WTC11 (cell line): Measurements from ENCODE around the gene ARHGEF38. TPM values are rescaled to one million over a fixed set of nuclear protein-coding genes. Genes with fewer than 3 reads are reported as not detected.

ENCODE experiments used
- ATAC-seq: fragments of 200-7000 bp; cut with Tn5 transposase; 2 replicates; pipeline ENCODE4 v1.10.0; 2021; ENCODE audit warnings: mild to moderate bottlenecking, moderate library complexity
- CTCF ChIA-PET: fragments of 300-600 bp; sonication (Branson Sonifier 250); formaldehyde crosslinking; loops from one replicate; lab custom pipeline; 2021; ENCODE audit warnings: antibody characterized with exemption; lab: Charles Lee
- POLR2A ChIA-PET: fragments of 350-600 bp; sonication (Branson Sonifier 250); formaldehyde crosslinking; loops from one replicate; lab custom pipeline; 2021; ENCODE audit warnings: antibody characterized with exemption; lab: Charles Lee
- DNase-seq: peaks from one replicate; pipeline ENCODE4 v3.0.0; 2021; ENCODE audit warnings: low spot score
- H3K27ac Mint-ChIP-seq: 2 replicates; pipeline ENCODE4 v1.8.0; 2021; ENCODE audit warnings: mixed read lengths
- H3K27me3 Mint-ChIP-seq: 2 replicates; pipeline ENCODE4 v1.8.0; 2021; ENCODE audit warnings: low read depth, mild to moderate bottlenecking, moderate library complexity, mixed read lengths
- H3K36me3 Mint-ChIP-seq: 2 replicates; pipeline ENCODE4 v1.8.0; 2021; ENCODE audit warnings: mixed read lengths
- H3K4me1 Mint-ChIP-seq: 2 replicates; pipeline ENCODE4 v1.8.0; 2022; ENCODE audit warnings: mixed read lengths
- H3K4me3 Mint-ChIP-seq: 2 replicates; pipeline ENCODE4 v1.8.0; 2021; ENCODE audit warnings: mild to moderate bottlenecking, moderate library complexity, mixed read lengths
- H3K9me3 Mint-ChIP-seq: 2 replicates; pipeline ENCODE4 v1.8.0; 2021; ENCODE audit warnings: mixed read lengths
- FOXJ3 ChIP-seq: sonication (generic); formaldehyde crosslinking; IDR thresholded peaks from 2 replicates; pipeline ENCODE4 v1.9.0; 2021; ENCODE audit warnings: missing genetic modification reagents, mild to moderate bottlenecking, borderline replicate concordance
- JAZF1 ChIP-seq: fragments of 250-450 bp; sonication (Bioruptor Pico); IDR thresholded peaks from 2 replicates; pipeline ENCODE4 v1.9.0; 2021; ENCODE audit warnings: moderate library complexity, mild to moderate bottlenecking, inconsistent platforms
- NFYB ChIP-seq: sonication (generic); formaldehyde crosslinking; conservative IDR thresholded peaks from 2 replicates; pipeline ENCODE4 v1.8.0; 2022; ENCODE audit warnings: low read depth, missing genetic modification reagents
- SMAD3 ChIP-seq: sonication (generic); formaldehyde crosslinking; IDR thresholded peaks from 2 replicates; pipeline ENCODE4 v1.8.0; 2022; ENCODE audit warnings: missing genetic modification reagents, mild to moderate bottlenecking, borderline replicate concordance
- TEAD4 ChIP-seq: sonication (generic); formaldehyde crosslinking; IDR thresholded peaks from 2 replicates; pipeline ENCODE4 v1.8.0; 2022; ENCODE audit warnings: mild to moderate bottlenecking, missing genetic modification reagents
- ZNF671 ChIP-seq: fragments of 250-450 bp; sonication (Bioruptor Pico); IDR thresholded peaks from 2 replicates; pipeline ENCODE4 v1.8.0; 2021; ENCODE audit warnings: mild to moderate bottlenecking
- total RNA-seq: library from RNA; stranded (reverse); gene quantifications from 3 replicates; pipeline ENCODE4 v1.2.3, GENCODE V29; 2021
- TF ChIP-seq, protein P1 (sequence below): sonication (generic); formaldehyde crosslinking; IDR thresholded peaks from 2 replicates; pipeline ENCODE4 v1.8.0; 2023; ENCODE audit warnings: missing genetic modification reagents, mild to moderate bottlenecking, borderline replicate concordance
- TF ChIP-seq, protein P2 (sequence below): sonication (generic); formaldehyde crosslinking; IDR thresholded peaks from 2 replicates; pipeline ENCODE4 v1.8.1; 2022; ENCODE audit warnings: low read depth, mild to moderate bottlenecking, moderate library complexity, missing genetic modification reagents, borderline replicate concordance
- TF ChIP-seq, protein P3 (sequence below): sonication (generic); formaldehyde crosslinking; IDR thresholded peaks from 2 replicates; pipeline ENCODE4 v1.8.0; 2022; ENCODE audit warnings: missing genetic modification reagents
- TF ChIP-seq, protein P4 (sequence below): sonication (generic); formaldehyde crosslinking; IDR thresholded peaks from 2 replicates; pipeline ENCODE4 v1.8.0; 2023; ENCODE audit warnings: mild to moderate bottlenecking, missing genetic modification reagents
- TF ChIP-seq, protein P5 (sequence below): fragments of 250-450 bp; sonication (Bioruptor Pico); conservative IDR thresholded peaks from 2 replicates; pipeline ENCODE4 v1.9.0; 2021; ENCODE audit warnings: mild to moderate bottlenecking
- TF ChIP-seq, protein P6 (sequence below): sonication (generic); formaldehyde crosslinking; IDR thresholded peaks from 2 replicates; pipeline ENCODE4 v1.8.1; 2022; ENCODE audit warnings: low read depth, missing genetic modification reagents, borderline replicate concordance

Gene ARHGEF38
- total RNA-seq, 1 experiment from 2014 or later = not detected

DNA sequence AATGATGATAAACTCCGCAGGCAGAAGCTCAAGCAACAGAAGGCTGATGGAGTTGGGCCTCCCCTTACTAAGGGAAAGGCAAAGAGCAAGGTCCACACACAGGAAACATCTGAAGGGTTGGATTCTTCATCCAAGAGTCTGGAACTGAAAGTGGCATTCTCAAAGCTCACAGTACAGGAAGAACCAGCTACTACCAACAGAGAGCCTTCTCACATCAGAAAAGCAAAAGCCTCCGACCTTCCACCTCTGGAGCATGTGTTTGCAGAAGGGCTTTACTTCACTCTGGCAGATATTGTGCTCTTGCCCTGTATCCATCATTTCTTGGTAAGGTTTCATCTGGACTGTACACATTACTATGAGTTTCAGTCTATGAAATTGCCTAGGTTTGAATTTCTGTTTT is 166.8 kb downstream of the ARHGEF38 start:
- ChIA-PET CTCF (no interaction called here), POLR2A (no interaction called here)
- Mint-ChIP-seq H3K27me3 (no peaks in the 10 kb centered on the region), H3K36me3 (peaks cover 30% of the 10 kb centered on the region), H3K9me3 (peaks cover 10% of the 10 kb centered on the region), H3K27ac (no peak overlapping the region), H3K4me1 (peaks cover 2% of the 10 kb centered on the region; the same call in 1 of the 2 replicates), H3K4me3 (no peak overlapping the region)
- DNase-seq = no peak
- TF ChIP-seq, protein P1, sequence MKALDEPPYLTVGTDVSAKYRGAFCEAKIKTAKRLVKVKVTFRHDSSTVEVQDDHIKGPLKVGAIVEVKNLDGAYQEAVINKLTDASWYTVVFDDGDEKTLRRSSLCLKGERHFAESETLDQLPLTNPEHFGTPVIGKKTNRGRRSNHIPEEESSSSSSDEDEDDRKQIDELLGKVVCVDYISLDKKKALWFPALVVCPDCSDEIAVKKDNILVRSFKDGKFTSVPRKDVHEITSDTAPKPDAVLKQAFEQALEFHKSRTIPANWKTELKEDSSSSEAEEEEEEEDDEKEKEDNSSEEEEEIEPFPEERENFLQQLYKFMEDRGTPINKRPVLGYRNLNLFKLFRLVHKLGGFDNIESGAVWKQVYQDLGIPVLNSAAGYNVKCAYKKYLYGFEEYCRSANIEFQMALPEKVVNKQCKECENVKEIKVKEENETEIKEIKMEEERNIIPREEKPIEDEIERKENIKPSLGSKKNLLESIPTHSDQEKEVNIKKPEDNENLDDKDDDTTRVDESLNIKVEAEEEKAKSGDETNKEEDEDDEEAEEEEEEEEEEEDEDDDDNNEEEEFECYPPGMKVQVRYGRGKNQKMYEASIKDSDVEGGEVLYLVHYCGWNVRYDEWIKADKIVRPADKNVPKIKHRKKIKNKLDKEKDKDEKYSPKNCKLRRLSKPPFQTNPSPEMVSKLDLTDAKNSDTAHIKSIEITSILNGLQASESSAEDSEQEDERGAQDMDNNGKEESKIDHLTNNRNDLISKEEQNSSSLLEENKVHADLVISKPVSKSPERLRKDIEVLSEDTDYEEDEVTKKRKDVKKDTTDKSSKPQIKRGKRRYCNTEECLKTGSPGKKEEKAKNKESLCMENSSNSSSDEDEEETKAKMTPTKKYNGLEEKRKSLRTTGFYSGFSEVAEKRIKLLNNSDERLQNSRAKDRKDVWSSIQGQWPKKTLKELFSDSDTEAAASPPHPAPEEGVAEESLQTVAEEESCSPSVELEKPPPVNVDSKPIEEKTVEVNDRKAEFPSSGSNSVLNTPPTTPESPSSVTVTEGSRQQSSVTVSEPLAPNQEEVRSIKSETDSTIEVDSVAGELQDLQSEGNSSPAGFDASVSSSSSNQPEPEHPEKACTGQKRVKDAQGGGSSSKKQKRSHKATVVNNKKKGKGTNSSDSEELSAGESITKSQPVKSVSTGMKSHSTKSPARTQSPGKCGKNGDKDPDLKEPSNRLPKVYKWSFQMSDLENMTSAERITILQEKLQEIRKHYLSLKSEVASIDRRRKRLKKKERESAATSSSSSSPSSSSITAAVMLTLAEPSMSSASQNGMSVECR = no peak
- no peak for TF ChIP-seq SMAD3 (CRISPR knock-in tag)
- TF ChIP-seq, protein P2, sequence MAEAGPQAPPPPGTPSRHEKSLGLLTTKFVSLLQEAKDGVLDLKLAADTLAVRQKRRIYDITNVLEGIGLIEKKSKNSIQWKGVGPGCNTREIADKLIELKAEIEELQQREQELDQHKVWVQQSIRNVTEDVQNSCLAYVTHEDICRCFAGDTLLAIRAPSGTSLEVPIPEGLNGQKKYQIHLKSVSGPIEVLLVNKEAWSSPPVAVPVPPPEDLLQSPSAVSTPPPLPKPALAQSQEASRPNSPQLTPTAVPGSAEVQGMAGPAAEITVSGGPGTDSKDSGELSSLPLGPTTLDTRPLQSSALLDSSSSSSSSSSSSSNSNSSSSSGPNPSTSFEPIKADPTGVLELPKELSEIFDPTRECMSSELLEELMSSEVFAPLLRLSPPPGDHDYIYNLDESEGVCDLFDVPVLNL (CRISPR knock-in tag) = no peak
- TF ChIP-seq, protein P3, sequence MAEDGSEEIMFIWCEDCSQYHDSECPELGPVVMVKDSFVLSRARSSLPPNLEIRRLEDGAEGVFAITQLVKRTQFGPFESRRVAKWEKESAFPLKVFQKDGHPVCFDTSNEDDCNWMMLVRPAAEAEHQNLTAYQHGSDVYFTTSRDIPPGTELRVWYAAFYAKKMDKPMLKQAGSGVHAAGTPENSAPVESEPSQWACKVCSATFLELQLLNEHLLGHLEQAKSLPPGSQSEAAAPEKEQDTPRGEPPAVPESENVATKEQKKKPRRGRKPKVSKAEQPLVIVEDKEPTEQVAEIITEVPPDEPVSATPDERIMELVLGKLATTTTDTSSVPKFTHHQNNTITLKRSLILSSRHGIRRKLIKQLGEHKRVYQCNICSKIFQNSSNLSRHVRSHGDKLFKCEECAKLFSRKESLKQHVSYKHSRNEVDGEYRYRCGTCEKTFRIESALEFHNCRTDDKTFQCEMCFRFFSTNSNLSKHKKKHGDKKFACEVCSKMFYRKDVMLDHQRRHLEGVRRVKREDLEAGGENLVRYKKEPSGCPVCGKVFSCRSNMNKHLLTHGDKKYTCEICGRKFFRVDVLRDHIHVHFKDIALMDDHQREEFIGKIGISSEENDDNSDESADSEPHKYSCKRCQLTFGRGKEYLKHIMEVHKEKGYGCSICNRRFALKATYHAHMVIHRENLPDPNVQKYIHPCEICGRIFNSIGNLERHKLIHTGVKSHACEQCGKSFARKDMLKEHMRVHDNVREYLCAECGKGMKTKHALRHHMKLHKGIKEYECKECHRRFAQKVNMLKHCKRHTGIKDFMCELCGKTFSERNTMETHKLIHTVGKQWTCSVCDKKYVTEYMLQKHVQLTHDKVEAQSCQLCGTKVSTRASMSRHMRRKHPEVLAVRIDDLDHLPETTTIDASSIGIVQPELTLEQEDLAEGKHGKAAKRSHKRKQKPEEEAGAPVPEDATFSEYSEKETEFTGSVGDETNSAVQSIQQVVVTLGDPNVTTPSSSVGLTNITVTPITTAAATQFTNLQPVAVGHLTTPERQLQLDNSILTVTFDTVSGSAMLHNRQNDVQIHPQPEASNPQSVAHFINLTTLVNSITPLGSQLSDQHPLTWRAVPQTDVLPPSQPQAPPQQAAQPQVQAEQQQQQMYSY (CRISPR knock-in tag) = no peak
- no peak for TF ChIP-seq TEAD4 (CRISPR knock-in tag)
- ATAC-seq = no peak

DNA sequence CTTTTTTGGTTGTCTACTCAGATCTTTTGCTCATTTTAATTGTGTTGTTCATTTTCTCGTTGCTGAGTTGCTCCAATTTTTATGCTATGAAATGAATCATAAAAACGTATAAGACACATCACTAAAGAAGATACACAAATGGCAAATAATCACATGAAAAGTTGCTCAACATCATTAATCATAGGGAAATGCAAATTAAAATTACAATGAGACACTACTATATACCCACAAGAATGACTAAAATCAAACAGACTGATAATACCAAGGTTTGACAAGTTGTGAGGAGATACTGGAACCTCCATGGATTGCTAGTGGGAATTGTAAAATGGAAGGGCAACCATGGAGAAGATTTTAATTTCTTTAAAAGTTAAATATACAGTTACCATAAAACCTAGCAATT is 173.2 kb downstream of the ARHGEF38 start:
- TF ChIP-seq NFYB (CRISPR knock-in tag) (no peak), JAZF1 (CRISPR knock-in tag) (no peak), TEAD4 (CRISPR knock-in tag) (no peak), ZNF671 (CRISPR knock-in tag) (no peak), FOXJ3 (CRISPR knock-in tag) (no peak)
- TF ChIP-seq, protein P4, sequence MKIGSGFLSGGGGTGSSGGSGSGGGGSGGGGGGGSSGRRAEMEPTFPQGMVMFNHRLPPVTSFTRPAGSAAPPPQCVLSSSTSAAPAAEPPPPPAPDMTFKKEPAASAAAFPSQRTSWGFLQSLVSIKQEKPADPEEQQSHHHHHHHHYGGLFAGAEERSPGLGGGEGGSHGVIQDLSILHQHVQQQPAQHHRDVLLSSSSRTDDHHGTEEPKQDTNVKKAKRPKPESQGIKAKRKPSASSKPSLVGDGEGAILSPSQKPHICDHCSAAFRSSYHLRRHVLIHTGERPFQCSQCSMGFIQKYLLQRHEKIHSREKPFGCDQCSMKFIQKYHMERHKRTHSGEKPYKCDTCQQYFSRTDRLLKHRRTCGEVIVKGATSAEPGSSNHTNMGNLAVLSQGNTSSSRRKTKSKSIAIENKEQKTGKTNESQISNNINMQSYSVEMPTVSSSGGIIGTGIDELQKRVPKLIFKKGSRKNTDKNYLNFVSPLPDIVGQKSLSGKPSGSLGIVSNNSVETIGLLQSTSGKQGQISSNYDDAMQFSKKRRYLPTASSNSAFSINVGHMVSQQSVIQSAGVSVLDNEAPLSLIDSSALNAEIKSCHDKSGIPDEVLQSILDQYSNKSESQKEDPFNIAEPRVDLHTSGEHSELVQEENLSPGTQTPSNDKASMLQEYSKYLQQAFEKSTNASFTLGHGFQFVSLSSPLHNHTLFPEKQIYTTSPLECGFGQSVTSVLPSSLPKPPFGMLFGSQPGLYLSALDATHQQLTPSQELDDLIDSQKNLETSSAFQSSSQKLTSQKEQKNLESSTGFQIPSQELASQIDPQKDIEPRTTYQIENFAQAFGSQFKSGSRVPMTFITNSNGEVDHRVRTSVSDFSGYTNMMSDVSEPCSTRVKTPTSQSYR (CRISPR knock-in tag) = no peak
- TF ChIP-seq, protein P5, sequence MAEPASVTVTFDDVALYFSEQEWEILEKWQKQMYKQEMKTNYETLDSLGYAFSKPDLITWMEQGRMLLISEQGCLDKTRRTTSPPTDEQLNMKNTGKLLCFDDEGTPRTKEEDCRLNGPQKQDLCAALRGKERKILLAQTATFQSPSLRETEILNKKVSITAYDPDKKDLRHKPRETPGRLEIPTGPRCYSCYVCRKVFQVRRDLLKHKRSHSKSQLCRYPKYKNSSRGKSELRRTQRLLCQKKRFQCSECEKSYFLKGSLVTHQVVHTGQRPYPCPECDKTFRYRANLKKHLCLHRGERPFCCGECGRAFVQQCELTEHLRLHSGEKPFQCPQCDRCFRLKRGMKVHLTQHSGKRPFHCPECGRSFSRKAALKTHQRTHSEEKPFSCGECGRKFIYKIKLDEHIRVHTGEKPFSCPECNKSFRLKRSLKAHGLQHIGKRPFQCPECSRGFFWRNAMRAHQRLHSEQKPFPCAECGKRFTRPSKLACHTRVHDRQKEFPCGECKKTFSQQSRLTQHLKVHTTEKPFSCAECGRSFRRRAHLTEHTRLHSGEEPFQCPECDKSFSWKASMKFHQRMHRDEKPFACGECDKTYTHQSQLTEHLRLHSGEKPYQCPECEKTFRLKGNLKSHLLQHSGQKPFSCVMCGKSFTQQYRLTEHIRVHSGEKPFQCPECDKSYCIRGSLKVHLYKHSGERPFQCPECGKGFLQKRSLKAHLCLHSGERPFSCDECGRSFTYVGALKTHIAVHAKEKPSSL (CRISPR knock-in tag) = no peak
- TF ChIP-seq, protein P1 = no peak
- TF ChIP-seq, protein P6, sequence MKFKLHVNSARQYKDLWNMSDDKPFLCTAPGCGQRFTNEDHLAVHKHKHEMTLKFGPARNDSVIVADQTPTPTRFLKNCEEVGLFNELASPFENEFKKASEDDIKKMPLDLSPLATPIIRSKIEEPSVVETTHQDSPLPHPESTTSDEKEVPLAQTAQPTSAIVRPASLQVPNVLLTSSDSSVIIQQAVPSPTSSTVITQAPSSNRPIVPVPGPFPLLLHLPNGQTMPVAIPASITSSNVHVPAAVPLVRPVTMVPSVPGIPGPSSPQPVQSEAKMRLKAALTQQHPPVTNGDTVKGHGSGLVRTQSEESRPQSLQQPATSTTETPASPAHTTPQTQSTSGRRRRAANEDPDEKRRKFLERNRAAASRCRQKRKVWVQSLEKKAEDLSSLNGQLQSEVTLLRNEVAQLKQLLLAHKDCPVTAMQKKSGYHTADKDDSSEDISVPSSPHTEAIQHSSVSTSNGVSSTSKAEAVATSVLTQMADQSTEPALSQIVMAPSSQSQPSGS (CRISPR knock-in tag) = no peak
- Mint-ChIP-seq H3K9me3 (peaks cover 20% of the 10 kb centered on the region), H3K36me3 (peaks cover 43% of the 10 kb centered on the region), H3K4me1 (no peaks in the 10 kb centered on the region), H3K4me3 (no peak overlapping the region), H3K27ac (no peak overlapping the region), H3K27me3 (no peaks in the 10 kb centered on the region)
- DNase-seq = no peak
- CTCF ChIA-PET = no interaction called here
- ATAC-seq = no peak
- POLR2A ChIA-PET = no interaction called here
